ENCODE results near the gene FPR2. TPM values are rescaled to one million over a fixed set of nuclear protein-coding genes. Genes with fewer than 3 reads are reported as not detected.
A peak's percentile ranks its signal among the peaks of the same experiment; 100 is the strongest.

The FPR2 gene
- total and polyA plus RNA-seq, 9 of the 15 experiments (the other 6 are each of a cell fraction or from before 2014, with no cell fraction given) = 0.03 to 0.15 (median 0.07) TPM; not detected in 6

- TF ChIP-seq ZNF165 (CRISPR knock-in tag; IDR thresholded peaks at IDR 0.05; ENCODE audit: borderline replicate concordance) = peak; percentile 98
- no peak for TF ChIP-seq SRSF1 (IDR thresholded peaks at IDR 0.05; ENCODE audit: low read depth, low read length)
- no peak for TF ChIP-seq E2F4 (CRISPR knock-in tag; IDR thresholded peaks at IDR 0.05; ENCODE audit: low read depth)
- 0 out of 4 replicates have a peak, but pooled peaks of 1 of the 2 experiments have one; percentile 4 for TF ChIP-seq FOXA3 (CRISPR knock-in tag; conservative IDR thresholded peaks at IDR 0.05 in 1 of 2, IDR thresholded peaks at IDR 0.05 in 1 of 2)
- no peak for TF ChIP-seq SRSF3 (IDR thresholded peaks at IDR 0.05; ENCODE audit: insufficient read depth, low read length)
- no peak for TF ChIP-seq BRD4 (IDR thresholded peaks at IDR 0.05)
- no peak for TF ChIP-seq FOXA1 (IDR thresholded peaks at IDR 0.05; ENCODE audit: borderline replicate concordance)
- TF ChIP-seq ZNF41 (CRISPR knock-in tag; conservative IDR thresholded peaks at IDR 0.05) = peak; percentile 97
- TF ChIP-seq SMC3 (conservative IDR thresholded peaks at IDR 0.05; ENCODE audit: insufficient read depth, low read depth, low read length) = no peak
- no peak for TF ChIP-seq TSC22D4 (tag; IDR thresholded peaks at IDR 0.05)
- TF ChIP-seq ELF2 (CRISPR knock-in tag; IDR thresholded peaks at IDR 0.05) = peak; percentile 91
- TF ChIP-seq ZNF780A (CRISPR knock-in tag; IDR thresholded peaks at IDR 0.05) = peak; percentile 71; the same call in 1 of the 2 replicates
- TF ChIP-seq HLTF (IDR thresholded peaks at IDR 0.05) = no peak
- no peak for TF ChIP-seq HNRNPK (IDR thresholded peaks at IDR 0.05; ENCODE audit: low read depth, low read length, poor library complexity, severe bottlenecking)
- TF ChIP-seq ZNF79 (CRISPR knock-in tag; IDR thresholded peaks at IDR 0.05; ENCODE audit: low read depth) = peak; percentile 97
- no peak for TF ChIP-seq KDM2B (CRISPR knock-in tag; IDR thresholded peaks at IDR 0.05)
- no peak for TF ChIP-seq THRAP3 (IDR thresholded peaks at IDR 0.05; ENCODE audit: borderline replicate concordance)
- peak; percentile 81 for TF ChIP-seq ZNF561 (CRISPR knock-in tag; conservative IDR thresholded peaks at IDR 0.05)
- no peak for TF ChIP-seq KAT7 (CRISPR knock-in tag; IDR thresholded peaks at IDR 0.05; ENCODE audit: borderline replicate concordance)
- no peak for TF ChIP-seq SMARCA4 (IDR thresholded peaks at IDR 0.05)
- no peak for TF ChIP-seq HOXB6 (CRISPR knock-in tag; IDR thresholded peaks at IDR 0.05; ENCODE audit: borderline replicate concordance)
- TF ChIP-seq, protein P1, sequence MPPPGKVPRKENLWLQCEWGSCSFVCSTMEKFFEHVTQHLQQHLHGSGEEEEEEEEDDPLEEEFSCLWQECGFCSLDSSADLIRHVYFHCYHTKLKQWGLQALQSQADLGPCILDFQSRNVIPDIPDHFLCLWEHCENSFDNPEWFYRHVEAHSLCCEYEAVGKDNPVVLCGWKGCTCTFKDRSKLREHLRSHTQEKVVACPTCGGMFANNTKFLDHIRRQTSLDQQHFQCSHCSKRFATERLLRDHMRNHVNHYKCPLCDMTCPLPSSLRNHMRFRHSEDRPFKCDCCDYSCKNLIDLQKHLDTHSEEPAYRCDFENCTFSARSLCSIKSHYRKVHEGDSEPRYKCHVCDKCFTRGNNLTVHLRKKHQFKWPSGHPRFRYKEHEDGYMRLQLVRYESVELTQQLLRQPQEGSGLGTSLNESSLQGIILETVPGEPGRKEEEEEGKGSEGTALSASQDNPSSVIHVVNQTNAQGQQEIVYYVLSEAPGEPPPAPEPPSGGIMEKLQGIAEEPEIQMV (tag; conservative IDR thresholded peaks at IDR 0.05; ENCODE audit: low read depth) = peak; percentile 93
- no peak for TF ChIP-seq KAT8 (IDR thresholded peaks at IDR 0.05; ENCODE audit: low read depth)
- no peak for TF ChIP-seq SIN3B (IDR thresholded peaks at IDR 0.05; ENCODE audit: low read depth)
- TF ChIP-seq HCFC1 (IDR thresholded peaks at IDR 0.05; ENCODE audit: low read depth, low read length) = no peak
- no peak for TF ChIP-seq HDAC1 (IDR thresholded peaks at IDR 0.05)
- TF ChIP-seq EHMT2 (IDR thresholded peaks at IDR 0.05) = no peak
Measured at GRCh38 chr19:51786646-51787494, 25.9 kb downstream of the FPR2 start (continued).

Measured in K562 (cell line).